Stimulated activated CD8-positive, alpha-beta memory T cell treated with anti-CD3 and anti-CD28 coated beads, Interleukin-12 subunit alpha, Interleukin-12 subunit beta, amount 100 ng/mL, for 1 hour (primary cell): ENCODE data around the gene POLR2I.
"Not testable (repeated sequence)": the region's sequence is repeated elsewhere in the genome, so short reads cannot be mapped to it uniquely, and the experiment has no call there.

Source experiments
- DNase-seq: peaks from one replicate; pipeline ENCODE4 v3.0.0-alpha.2; 2020; ENCODE audit warnings: low read depth

The POLR2I gene

DNA sequence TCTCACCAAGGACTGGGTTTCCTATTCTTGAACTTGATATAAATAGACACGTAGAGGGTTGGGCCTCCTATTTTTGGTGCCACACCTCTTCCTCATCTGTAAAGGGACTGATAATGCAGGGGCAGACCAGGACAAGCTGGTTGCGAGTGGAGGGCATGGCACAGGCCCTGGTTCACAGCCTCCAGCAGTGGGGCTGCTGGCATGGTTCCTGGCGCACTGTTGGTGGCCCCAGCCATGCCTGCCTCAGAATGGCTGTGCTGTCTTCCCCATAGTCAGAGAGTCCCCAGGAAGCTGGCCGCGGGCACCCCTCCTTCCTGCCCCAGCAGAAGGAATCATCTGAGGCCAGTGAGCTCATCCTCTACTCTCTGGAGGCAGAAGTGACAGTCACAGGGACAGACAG, 14.2 kb downstream of the POLR2I start:
- DNase-seq: no peak

DNA sequence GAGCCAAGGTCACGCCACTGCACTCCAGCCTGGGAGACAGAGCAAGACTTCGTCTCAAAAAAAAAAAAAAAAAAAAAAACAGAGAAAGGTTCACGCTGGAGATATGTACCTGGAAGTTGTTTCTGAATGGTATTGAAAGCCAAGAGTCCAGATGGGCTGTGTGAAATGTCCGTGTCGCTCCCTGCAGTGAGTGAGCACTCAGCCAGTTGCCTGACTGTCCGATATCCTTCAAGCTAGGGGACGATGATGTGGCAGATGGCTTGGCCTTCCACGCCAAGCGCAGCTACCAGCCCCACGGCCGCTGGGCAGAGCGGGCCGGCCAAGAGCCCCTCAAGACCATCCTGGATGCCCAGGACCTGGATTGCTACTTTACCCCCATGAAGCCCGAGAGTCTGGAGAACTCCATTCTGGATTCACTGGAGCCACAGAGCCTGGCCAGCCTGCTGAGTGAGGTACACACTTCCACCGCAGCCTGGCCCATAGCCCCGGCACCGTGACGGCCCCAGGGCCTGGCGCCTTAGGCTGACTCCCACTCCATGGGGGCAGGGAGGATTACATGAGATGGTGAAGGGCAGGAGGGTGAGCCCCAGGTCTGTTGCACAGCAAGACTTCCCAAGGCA, 15.4 kb downstream of the POLR2I start:
- no peak for DNase-seq

DNA sequence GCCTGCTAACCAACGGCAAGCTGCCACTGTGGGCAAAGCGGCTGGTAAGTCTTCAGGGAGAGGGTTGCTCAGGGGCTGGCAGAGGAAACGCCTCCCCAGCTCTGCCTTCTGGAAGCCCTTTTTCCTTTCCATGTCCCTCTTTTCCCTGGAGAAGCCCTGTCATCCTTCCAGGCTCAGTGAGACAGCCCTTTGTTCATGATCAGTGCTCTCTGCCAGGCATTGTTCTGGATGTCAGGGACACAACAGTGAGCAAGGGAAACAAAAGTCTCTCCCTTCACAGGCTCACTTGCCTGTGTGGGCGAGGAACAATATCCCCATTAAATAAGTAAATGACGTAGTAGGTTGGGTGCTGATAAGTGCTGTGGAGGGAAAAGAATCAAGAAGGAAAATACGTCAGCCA, 17.6 kb downstream of the POLR2I start:
- DNase-seq: no peak

DNA sequence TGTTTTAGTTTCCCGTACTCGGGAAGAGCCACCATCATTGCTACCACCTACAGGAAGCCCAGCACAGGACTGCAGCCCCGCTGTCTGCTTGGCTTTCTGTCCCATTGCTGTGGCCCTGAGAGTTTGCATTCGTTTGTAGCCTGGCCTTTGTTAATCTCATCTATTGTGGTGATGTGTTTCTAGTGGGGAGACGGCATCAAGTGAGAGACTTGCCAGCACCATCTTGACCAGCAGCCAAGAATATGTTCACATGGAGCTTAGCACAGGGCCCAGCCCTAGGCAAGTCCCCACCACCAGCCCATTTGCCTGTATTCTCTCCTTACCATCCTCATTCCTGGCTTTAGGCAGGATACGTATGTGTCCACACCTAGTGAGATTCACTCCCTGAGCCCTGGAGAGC, 21.0 kb downstream of the POLR2I start:
- no peak for DNase-seq

DNA sequence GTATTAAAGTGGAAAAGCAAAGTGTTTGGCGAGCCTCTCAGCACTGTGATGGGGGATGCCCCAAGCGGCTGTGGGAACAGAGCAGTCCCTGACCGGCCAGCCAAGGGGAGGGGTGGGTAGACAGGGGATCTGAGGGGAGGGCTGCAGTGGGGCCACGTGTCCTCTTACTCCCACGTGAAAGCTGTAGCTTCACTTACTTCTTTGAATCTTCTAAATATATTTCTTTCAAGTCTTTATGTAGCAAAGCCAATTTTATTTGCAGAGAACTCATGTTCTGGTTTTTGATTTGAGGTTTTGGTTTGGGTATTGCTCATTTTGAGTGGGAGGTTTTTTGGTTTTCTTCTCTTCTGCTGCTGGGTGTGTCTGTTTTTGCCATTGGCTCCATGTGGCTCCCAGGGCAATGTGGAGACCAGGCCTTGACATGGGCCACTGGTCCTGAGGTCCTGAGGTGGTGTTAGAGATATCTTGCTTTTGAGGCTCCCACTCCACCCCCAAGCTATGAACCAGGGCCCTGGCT, 21.5 kb downstream of the POLR2I start:
- DNase-seq: no peak

DNA sequence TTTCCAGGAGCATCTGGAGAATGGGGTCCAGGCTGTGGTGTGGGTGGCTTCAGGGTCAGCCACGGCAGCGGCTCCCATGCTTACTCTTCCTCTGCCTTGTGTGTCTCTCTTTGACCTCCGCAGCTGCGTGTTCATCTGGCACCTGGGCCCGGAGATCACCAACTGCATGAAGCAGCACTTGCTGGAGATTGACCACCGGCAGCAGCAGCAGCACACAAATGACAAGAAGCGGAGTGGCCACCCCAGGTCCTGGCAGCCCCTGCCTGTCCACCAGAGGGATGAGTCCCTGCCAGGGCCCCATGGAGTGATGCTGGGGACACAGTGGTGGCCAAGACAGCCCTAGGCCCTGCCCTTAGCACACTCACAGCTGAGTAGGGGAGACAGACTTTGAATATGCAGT, 22.1 kb downstream of the POLR2I start:
- no peak for DNase-seq

DNA sequence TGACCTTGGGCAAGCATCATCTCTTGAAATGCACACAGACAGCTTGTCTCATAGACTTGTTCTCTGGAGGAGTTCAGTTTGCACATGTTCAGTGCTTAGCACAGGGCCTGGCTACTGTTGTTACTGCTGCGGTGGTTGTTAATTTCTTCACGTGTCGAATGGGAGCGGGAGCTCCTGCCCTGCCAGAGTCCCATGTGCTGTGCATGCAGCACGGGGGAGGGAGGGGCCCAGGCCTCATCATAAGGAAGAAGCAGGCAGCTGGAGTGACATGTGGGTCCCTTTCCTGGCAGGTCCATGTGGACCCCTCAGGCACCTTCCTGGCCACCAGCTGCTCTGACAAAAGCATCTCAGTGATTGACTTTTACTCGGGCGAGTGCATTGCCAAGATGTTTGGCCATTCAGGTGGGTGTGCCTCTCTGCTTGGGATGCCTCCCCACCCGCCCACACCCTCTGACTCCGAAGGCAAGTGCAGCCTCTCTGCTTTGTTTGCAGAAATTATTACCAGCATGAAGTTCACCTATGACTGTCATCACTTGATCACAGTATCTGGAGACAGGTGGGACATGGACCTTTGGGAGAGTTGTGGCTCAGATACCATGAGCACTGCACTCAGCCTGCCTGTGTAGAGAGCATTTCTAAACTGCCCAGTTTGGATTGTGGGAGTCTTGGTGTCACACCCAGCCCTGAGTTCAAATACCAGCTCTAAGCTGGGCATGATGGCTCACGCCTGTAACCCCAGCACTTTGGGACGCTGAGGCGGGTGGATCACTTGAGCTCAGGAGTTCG, 23.6 kb downstream of the POLR2I start:
- no peak for DNase-seq

DNA sequence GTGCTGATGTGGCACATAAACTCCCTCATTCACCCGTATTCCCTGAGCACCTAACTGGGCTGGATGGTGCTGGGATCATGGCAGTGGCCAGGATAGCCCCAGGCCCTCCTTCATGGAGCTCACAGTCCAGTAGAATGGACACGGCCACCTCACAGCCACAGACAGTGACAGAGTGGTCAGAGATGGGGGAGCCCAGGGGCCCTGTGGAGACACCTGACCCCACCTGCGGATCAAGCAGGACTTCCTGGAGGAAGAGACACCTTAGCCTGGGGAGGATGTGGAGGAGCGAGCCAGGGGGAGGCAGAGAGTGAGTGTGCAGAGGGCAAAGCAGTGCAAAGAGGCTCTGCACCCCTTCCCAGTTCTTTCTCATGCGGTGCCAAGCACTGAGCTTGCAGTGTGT, 24.8 kb downstream of the POLR2I start:
- no peak for DNase-seq

DNA sequence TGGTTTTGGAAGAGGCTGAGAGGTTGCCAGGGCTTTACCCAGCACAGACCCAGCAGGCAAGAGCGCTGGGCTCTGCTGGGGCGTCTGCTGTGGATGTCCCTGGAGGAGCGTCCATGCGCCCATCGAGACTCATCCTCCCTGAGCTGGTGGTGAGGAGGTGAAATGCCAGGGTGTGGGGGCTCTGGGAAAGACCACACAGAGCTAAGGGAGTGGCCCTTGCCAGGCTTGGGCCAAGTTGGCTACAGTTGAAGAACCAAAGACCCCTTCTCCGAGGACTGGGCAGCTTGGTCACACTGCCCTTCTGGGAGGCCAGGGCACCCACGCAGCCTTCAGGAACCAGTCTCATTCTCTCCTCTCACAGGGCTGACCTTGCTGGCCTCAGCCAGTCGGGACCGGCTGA, 28.3 kb downstream of the POLR2I start:
- DNase-seq: no peak

DNA sequence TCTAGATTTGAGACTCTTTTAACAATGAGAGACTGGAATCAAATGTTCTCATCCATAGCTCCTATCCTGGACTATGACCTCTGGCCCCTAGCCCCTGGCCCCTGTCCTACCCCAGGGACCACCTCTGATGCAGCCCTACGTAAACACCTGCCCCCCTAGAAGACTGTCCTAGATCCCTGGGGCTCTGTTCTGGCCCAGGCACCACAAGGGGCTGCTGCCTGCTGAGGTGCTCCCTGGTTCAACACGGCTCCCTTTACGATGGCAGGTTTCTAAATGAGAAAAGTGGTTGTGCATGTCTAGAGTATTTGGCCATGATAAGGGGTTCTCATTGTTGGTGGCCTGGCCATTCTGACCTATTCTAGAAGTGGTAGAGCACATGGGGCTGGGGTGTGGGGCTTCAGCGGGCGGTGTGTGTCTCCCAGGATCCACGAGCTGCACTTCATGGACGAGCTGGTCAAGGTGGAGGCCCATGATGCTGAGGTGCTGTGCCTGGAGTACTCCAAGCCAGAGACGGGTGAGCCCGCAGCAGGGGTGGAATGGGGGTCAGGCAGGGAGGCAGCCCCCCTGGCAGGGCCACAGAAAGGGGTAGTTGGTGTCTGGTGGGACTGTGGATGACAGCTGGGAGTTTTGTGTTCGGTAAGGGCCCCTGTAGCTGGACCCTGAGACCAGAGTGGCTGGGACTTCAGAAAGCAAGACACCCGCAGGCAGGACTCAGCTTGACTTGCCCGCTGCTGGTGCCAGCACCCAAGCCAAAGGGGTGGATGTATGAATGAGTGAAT, 30.3 kb downstream of the POLR2I start:
- no peak for DNase-seq

DNA sequence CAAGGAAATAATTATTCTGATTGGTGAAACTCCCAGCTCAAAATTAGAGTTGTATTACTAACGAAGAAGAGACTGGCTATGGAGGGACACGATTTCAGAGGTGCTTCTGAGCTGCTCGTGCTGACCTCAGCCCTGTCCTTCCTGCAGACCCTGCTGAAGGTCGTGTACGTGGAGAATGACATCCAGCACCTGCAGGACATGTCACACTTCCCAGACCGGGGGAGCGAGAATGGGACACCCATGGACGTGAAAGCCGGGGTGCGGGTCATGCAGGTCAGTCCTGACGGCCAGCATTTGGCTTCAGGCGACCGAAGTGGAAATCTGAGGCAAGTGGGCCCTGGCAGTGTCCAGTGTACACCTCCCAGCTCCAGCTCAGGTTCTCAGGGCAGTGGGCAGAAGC, 31.8 kb downstream of the POLR2I start:
- no peak for DNase-seq

DNA sequence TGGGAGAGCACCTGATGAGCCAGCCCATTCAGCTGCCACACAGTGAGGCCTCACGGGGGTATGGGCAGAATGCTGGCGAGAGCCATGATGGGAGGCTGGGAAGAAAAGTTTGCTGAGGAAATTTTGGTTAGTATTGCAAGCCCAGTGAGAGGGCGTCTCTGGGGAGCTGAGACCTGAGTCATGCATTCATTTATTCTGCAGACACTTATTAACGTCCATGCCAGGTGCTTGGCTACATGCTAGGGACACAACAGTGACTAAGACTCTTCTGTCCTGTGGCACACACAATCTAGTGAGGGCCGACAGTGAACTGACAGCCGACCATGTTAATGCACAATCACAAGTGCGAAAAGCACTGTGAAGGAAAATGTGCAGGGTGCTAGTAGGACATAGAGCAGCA, 32.8 kb downstream of the POLR2I start:
- DNase-seq: no peak

DNA sequence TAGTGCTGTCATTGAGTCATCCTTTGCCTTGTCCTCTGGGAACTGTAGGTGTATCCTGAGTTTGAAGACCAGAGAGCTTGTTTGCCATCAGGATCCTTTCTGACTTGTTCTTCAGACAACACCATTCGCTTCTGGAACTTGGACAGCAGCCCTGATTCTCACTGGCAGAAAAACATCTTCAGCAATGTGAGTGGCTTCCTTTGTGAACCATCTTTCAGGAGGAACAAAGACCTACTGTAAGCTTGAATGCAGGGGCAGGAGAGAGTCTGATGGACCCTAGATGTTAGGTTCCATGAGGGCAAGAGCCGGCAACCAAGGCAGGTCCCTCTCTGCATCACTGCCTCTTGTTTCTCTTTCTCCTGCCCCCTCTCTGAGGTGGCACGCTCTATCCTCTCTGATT, 33.3 kb downstream of the POLR2I start:
- no peak for DNase-seq

DNA sequence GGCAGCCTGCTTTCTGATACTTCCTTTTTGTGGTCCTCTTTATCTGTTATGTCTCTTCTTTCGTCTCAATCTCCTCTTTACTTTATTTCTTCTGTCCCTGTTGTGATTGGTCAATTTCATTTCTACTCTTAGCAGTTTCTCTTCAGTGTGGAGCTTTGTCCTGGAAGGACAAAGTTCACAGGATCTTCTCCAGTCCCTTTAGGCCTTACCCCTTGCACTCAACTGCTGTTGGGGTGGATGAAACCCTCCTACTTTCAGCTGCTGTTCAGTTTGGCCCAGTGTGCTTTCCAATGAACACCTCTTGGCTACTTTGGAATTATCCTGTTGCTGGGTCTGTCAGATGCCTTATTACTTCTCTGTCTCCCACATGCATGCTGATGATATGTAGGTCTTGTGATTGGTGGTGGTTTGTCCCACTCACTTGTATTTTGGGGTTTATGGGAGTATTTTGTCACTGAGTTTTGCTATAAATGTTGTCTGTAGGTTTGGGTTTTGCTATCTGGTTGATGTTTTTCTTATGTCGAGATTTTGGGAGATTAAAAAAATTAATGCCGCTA, 35.2 kb downstream of the POLR2I start:
- no peak for DNase-seq

DNA sequence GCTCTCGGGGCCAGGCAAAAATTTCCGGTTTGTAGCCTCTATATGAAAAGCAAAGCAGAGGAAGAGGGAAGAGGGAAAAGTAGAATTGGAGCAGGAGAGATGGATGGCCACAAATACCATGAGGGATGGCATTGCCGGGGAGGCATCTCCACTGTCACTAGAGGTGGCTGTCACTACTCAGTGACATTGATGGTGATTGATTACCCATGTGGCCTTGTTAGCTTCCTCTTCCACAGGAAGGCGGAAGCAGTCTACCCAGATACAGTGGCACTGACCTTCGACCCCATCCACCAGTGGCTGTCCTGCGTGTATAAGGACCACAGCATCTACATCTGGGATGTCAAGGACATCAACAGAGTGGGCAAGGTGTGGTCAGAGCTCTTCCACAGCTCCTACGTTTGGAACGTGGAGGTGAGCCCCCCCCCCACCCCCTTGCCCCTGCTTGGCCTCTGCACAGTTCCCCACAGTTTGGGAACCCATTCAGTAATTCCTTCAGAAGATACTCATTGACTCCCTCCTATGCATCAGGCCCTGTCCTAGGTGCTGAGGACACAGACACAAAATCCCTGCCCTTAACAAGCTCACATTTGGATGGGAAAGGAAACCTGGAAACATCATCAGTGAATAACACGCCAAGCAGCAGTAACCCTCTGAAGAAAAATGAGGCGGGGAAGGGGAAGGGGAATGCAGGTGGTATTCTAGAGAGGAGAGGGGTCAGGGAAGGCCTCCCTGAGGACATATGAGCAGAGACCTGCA, 41.4 kb downstream of the POLR2I start:
- no peak for DNase-seq

DNA sequence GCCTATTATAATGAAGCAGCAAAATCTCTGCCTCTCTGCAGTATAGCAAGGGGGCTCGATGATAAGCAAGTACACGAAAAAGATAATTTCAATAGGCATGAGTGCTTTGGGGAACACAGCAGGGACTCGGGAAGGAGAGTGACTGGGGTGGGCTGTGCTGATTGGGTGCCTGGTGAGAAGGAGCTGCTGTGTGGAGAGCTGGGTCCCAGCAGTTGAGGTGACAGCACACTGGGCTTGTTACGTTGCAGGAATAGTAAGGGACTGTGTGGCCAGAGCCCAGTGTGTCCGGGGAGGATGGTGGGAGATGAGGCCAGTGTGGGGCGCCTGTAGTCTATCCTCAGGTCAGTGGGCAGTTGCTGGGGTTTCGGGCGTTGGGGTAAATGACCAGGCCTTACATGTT, 42.6 kb downstream of the POLR2I start:
- no peak for DNase-seq

DNA sequence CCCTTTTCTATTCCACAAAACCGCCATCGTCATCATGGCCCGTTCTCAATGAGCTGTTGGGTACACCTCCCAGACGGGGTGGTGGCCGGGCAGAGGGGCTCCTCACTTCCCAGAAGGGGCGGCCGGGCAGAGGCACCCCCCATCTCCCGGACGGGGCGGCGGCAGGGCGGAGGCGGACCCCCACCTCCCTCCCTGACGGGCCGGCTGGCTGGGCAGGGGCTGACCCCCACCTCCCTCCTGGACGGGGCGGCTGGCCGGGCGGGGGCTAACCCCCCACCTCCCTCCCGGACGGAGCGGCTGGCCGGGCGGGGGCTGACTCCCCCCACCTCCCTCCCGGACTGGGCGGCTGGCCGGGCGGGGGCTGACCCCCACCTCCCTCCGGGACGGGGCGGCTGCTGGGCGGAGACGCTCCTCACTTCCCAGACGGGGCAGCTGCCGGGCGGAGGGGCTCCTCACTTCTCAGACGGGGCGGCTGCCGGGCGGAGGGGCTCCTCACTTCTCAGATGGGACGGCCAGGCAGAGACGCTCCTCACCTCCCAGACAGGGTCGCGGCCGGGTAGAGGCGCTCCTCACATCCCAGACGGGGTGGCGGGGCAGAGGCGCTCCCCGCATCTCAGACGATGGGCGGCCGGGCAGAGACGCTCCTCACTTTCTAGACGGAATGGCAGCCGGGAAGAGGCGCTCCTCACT, 45.7 kb downstream of the POLR2I start:
- DNase-seq: not testable (repeated sequence)

DNA sequence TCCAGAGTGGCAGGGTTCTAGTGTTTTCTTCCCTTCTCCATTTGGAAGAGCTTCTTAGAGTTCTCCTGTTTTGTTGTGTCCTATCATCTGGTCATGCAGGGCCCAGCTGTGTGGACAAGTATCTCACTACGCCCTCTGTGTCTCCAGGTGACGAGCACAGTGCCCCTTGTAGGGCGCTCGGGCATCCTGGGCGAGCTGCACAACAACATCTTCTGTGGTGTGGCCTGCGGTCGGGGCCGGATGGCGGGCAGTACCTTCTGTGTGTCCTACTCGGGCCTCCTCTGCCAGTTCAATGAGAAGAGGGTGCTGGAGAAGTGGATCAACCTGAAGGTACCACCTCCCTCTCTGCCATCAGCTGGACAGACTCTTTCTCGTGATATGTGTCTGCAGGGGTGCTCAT, 47.0 kb downstream of the POLR2I start:
- DNase-seq: no peak

DNA sequence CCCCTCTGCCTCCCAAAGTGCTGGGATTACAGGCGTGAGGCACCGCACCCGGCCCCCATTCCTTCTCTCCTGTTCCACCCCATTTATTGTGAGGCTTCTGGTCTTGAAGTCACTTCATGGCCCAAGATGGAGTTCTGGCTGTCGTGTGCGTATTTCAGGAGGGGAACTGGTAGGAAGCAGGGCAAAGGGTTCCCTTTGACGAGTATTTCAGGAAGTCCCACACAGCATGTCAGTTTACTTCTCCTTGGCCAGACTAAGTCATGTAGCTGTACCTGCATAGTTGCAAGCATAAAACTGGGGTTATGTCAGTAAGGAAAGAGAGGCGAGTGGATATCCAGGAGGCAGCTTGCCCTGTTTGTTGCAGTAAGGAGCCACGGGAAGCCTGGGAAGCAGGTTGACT, 49.8 kb downstream of the POLR2I start:
- no peak for DNase-seq
